ENCODE measurements around the gene TNNI3K. TPM values are rescaled to one million over a fixed set of nuclear protein-coding genes. Genes with fewer than 3 reads are reported as not detected.
A peak's percentile ranks its signal among the peaks of the same experiment; 100 is the strongest.

The TNNI3K gene
- total RNA-seq, 6 experiments from 2014 or later: not detected

GRCh38 chr1:74528123-74528522 is 292.9 kb downstream of the TNNI3K start:
- H3K9me3 Mint-ChIP-seq: peaks cover 23% of the 10 kb centered on the region
- TF ChIP-seq, protein P1, sequence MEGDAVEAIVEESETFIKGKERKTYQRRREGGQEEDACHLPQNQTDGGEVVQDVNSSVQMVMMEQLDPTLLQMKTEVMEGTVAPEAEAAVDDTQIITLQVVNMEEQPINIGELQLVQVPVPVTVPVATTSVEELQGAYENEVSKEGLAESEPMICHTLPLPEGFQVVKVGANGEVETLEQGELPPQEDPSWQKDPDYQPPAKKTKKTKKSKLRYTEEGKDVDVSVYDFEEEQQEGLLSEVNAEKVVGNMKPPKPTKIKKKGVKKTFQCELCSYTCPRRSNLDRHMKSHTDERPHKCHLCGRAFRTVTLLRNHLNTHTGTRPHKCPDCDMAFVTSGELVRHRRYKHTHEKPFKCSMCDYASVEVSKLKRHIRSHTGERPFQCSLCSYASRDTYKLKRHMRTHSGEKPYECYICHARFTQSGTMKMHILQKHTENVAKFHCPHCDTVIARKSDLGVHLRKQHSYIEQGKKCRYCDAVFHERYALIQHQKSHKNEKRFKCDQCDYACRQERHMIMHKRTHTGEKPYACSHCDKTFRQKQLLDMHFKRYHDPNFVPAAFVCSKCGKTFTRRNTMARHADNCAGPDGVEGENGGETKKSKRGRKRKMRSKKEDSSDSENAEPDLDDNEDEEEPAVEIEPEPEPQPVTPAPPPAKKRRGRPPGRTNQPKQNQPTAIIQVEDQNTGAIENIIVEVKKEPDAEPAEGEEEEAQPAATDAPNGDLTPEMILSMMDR (IDR thresholded peaks at IDR 0.05): no peak
- H3K36me3 Mint-ChIP-seq (ENCODE audit: low read depth): no peaks in the 10 kb centered on the region; the same call in 1 of the 2 replicates
- H3K4me1 Mint-ChIP-seq (ENCODE audit: low read depth): no peaks in the 10 kb centered on the region
- H3K4me3 Mint-ChIP-seq: no peak overlapping the region
- no peak overlapping the region for H3K27ac Mint-ChIP-seq
- no peak for DNase-seq
- H3K27me3 Mint-ChIP-seq (ENCODE audit: insufficient read depth): no peaks in the 10 kb centered on the region; the same call in none of the 2 replicates

DNA sequence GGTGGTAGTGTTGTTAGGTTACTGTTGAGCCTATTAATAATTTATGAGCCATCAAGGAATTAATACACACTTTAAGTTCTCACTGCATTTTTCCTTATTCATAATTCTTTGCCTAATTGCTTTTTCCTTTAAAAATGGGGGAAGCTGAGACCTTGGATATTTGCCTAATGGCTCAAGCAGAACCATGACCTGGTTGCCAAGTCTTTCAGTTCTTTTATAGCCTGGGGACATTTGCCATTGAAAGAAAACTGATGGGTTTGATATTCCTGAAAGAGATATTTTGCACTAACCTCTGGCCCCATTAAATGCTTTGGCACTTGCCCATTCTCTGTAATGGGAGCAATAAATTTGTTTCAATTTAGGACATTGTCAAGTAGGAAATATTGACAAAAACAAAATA is 295.7 kb downstream of the TNNI3K start:
- Mint-ChIP-seq H3K27me3 (ENCODE audit: insufficient read depth) (no peaks in the 10 kb centered on the region; the same call in none of the 2 replicates), H3K4me1 (ENCODE audit: low read depth) (no peaks in the 10 kb centered on the region), H3K36me3 (ENCODE audit: low read depth) (no peaks in the 10 kb centered on the region; the same call in 1 of the 2 replicates), H3K4me3 (no peak overlapping the region), H3K9me3 (peaks cover 20% of the 10 kb centered on the region), H3K27ac (no peak overlapping the region)
- TF ChIP-seq, protein P1 (IDR thresholded peaks at IDR 0.05): no peak
- DNase-seq: no peak

DNA sequence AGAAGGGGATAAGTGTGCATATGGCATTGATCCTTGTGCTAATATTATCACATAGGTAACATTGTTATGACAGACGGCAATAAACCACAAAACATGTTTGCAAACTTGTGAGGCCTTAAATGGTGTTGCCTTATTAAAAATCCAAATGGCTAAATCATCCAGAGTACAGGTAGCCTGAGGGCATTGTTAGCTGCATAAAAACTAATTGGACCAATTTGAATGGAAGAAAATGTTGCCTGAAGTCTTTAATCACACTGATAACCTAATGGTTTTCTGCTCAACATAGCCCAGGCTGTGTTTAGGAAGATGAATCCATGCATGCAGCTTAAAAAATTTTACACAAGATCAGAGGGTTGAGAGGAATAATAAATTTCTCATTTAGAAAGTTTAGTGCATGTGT is 296.6 kb downstream of the TNNI3K start:
- H3K27me3 Mint-ChIP-seq (ENCODE audit: insufficient read depth): no peaks in the 10 kb centered on the region; the same call in 1 of the 2 replicates
- no peak for DNase-seq
- TF ChIP-seq, protein P1 (IDR thresholded peaks at IDR 0.05): no peak
- no peak overlapping the region for H3K27ac Mint-ChIP-seq
- no peak overlapping the region for H3K4me3 Mint-ChIP-seq
- no peaks in the 10 kb centered on the region for H3K4me1 Mint-ChIP-seq (ENCODE audit: low read depth)
- peaks cover 20% of the 10 kb centered on the region for H3K9me3 Mint-ChIP-seq
- no peaks in the 10 kb centered on the region; the same call in 1 of the 2 replicates for H3K36me3 Mint-ChIP-seq (ENCODE audit: low read depth)

DNA sequence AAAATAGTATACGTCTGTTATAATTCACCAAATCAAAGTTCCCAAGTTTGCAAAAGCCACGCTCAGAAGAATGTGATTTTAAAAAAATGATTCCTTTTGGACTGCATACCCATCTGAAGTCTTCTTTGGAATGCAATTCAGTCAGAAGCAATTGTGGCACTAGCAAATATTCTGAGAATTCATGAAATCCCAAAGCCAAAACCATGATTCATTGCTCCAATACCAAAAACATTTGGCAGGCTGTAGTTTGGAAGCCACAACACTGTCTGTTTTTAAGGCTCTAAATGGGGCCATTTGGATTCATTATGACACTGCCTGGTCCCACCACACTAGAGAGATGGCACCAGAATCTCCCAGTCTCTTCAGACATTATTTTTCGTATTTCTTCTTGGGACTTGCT is 299.1 kb downstream of the TNNI3K start:
- TF ChIP-seq, protein P1 (IDR thresholded peaks at IDR 0.05): no peak
- H3K36me3 Mint-ChIP-seq (ENCODE audit: low read depth): no peaks in the 10 kb centered on the region
- no peak overlapping the region for H3K27ac Mint-ChIP-seq
- DNase-seq: peak; percentile 9
- peaks cover 18% of the 10 kb centered on the region for H3K9me3 Mint-ChIP-seq
- peaks cover 3% of the 10 kb centered on the region; the same call in 1 of the 2 replicates for H3K27me3 Mint-ChIP-seq (ENCODE audit: insufficient read depth)
- H3K4me1 Mint-ChIP-seq (ENCODE audit: low read depth): no peaks in the 10 kb centered on the region
- H3K4me3 Mint-ChIP-seq: no peak overlapping the region

DNA sequence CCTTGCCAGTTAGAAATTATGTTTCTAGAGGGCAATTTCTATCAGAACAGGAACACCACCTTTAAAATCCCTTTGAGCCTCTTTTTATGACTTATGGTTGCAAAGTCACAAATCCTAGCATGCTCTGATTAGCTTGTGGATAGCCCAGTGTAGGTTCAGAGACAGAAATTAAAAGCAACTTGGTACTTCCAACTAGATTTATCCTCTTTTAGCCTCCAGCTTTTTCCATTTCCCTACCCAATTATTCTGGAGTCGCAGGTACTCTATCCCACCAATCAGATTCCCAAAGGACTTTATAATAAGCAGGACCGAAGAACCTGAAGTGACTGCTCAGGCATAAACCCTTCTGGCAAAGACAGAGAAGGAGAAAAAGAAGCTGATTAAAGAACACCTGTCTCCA is 310.6 kb downstream of the TNNI3K start:
- H3K9me3 Mint-ChIP-seq: peaks cover 47% of the 10 kb centered on the region
- H3K27ac Mint-ChIP-seq: no peak overlapping the region
- TF ChIP-seq, protein P1 (IDR thresholded peaks at IDR 0.05): no peak
- no peaks in the 10 kb centered on the region; the same call in 1 of the 2 replicates for H3K27me3 Mint-ChIP-seq (ENCODE audit: insufficient read depth)
- no peak for DNase-seq
- 0 out of 2 replicates have a peak, but pooled peaks cover 3% of the 10 kb centered on the region for H3K36me3 Mint-ChIP-seq (ENCODE audit: low read depth)
- no peak overlapping the region for H3K4me3 Mint-ChIP-seq
- no peaks in the 10 kb centered on the region for H3K4me1 Mint-ChIP-seq (ENCODE audit: low read depth)

All from HFFc6 (cell line).